ENCODE measurements around the gene ABL1.
"Not testable (repeated sequence)": the region's sequence is repeated elsewhere in the genome, so short reads cannot be mapped to it uniquely, and the experiment has no call there.

DNA sequence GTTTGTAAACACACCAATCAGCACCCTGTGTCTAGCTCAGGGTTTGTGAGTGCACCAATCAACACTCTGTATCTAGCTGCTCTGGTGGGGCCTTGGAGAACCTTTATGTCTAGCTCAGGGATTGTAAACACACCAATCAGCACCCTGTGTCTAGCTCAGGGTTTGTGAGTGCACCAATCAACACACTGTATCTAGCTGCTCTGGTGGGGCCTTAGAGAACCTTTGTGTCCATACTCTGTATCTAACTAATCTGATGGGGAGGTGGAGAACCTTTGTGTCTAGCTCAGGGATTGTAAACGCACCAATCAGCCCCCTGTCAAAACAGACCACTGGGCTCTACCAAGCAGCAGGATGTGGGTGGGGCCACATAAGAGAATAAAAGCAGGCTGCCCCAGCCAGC, 75.6 kb downstream of the ABL1 start:
- TF ChIP-seq, protein P1, sequence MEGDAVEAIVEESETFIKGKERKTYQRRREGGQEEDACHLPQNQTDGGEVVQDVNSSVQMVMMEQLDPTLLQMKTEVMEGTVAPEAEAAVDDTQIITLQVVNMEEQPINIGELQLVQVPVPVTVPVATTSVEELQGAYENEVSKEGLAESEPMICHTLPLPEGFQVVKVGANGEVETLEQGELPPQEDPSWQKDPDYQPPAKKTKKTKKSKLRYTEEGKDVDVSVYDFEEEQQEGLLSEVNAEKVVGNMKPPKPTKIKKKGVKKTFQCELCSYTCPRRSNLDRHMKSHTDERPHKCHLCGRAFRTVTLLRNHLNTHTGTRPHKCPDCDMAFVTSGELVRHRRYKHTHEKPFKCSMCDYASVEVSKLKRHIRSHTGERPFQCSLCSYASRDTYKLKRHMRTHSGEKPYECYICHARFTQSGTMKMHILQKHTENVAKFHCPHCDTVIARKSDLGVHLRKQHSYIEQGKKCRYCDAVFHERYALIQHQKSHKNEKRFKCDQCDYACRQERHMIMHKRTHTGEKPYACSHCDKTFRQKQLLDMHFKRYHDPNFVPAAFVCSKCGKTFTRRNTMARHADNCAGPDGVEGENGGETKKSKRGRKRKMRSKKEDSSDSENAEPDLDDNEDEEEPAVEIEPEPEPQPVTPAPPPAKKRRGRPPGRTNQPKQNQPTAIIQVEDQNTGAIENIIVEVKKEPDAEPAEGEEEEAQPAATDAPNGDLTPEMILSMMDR (IDR thresholded peaks at IDR 0.05; ENCODE audit: borderline replicate concordance, extremely low read depth, low read length, poor library complexity, severe bottlenecking) = not testable (repeated sequence)
- not testable (repeated sequence) for TF ChIP-seq EZH2 (IDR thresholded peaks at IDR 0.05; ENCODE audit: borderline replicate concordance, low read depth, low read length, severe bottlenecking)
